HG02885 (cell line): ENCODE measurements around the gene C4orf50.
"Not testable (repeated sequence)": the region's sequence is repeated elsewhere in the genome, so short reads cannot be mapped to it uniquely, and the experiment has no call there.

ENCODE experiments used
- ATAC-seq: cut with Tn5 transposase; IDR thresholded peaks from one replicate; pipeline ENCODE4 v1.9.1; 2021; ENCODE audit warnings: mild to moderate bottlenecking; ENCODE audit not compliant: unreplicated experiment, poor library complexity

The C4orf50 gene

DNA sequence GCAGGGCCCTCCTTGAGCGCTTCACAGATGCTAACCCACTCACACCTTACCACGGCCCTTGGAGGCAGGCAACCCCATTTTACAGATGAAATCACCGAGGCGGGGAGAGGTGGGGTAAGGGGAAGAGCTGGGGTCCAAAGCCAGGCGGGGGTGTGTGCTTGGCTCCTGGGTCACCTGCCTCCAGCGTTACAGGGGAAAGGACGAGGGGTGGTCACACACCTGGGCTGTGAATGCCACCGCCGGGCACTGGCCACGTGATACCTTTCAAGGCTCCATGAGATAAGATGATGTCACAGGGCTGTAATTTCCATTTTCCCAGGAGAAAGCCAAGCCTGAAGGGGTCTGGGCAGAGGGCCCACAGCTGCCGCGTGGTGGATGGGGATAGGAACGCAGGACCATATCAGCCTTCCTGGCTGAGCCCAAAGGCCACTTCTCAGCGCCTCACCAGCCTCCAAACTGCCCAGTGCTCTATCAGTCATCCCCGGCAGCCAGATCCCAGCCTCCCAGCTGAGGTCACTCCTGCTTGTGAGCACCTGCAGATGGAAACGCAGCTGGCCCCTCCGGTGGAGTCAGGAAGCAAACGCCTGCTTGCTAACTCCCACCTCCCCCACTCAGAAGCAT lies 62.9 kb downstream of the C4orf50 start:
- ATAC-seq: no peak

DNA sequence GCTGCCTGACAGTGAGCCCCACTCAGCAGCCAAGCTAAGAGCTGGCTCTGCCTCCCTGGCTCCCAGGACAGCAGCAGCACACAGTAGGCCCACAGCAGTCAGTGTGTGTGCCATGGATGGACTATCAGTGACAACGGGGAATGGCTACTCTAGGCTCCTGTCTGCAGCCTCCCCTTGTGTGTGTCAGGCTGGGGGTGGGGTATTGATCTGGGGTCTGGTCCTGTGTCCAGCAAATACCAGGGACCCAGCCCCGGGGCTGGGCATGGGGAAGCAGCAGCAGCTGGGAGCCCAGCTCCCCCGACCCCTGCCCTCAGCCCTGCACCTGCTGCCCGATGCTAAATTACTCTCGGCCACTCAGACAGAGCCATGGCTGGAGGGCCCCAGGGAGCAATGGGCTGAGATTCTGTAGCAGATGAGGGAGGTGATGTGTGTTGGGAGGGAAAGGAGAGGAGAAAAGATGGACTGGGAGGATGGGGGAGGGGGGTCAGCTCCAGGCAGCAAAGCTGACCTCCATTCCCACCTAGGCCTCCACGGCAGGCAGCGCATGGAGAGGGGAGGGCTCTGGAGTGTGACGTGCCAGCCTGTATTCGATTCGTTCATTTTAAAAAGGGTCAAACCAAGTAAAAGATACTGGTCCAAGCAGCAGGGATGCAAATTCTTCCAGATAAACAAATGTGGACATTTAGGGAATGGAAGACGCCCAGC lies 64.0 kb downstream of the C4orf50 start:
- ATAC-seq: no peak

DNA sequence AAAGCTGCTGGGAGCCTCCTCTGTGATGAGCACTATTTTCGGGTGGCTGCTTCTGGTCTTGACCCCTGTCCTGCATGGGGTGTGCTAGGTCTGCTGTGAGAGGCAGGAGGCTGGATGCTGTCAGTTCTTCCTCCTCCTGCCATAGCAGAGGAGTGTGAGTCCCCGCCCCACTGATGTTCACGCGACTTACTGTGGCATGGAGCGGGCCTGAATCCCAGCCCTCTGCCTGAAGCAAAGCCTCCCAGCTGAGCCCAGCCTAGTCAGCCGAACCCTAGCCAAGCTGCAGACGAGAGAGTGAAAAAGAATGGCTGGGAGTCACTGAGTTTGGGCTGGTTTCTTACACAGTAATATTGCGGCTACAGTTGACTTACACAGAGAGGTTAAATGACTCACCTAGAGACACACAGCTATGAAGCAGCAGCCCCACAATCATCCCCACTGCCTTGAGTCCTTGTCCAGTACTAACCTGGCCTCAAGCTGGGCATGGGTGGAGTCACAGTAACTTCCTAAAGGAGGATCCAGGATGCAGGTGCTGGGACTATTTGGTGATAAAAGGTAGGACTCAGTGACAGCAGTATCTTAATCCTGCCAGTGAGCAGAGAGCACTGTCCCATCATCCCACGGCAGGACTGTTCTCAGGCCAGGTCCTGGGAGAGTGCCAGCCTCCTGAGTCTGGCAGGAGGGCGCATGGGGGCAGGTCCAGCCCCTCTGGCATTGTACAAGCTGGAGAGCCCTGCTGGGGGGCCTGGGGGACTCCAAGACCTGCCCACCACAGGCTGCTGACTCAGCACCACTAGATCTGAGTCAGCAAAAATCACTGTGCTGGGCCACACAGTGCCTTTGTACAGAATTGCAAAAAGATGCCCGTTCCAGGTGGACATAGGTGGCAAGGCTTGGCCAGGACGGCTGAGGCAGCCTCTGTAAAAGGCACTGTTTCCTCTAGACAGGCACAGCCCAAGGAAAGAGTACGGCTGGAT lies 65.0 kb downstream of the C4orf50 start:
- ATAC-seq: no peak

DNA sequence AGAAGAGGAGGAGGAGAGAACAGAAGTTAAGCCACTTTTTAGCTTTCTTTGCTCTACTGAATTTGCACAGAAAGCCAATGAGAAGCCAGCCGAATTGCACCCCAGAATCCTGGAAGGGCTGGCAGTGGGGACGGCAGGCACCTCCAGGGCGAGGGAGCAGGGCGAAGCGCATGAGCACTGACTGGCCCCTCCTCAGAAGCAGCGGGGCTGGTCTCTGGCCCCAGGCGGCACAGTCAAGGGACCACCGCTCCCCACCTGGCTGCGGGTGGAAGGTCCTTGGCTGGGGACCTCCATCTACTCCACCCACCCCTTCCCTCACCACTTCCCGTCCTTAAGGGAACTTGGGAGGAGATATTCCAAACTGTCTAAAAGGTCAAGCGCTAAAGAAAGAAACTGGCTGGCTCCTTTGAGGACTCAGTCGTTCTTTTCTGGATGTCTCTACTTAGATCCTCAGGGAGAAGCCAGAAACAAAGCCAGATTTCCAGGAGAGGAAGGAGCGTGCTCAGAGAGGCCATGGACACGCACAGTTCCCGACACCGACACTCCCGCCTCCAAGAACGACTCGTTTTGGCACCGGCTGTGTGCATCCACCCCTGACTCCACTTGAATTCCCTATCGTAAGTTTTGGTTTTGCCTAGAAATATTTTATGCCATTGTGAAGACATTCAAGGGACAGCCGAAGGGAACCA lies 65.8 kb downstream of the C4orf50 start:
- no peak for ATAC-seq

DNA sequence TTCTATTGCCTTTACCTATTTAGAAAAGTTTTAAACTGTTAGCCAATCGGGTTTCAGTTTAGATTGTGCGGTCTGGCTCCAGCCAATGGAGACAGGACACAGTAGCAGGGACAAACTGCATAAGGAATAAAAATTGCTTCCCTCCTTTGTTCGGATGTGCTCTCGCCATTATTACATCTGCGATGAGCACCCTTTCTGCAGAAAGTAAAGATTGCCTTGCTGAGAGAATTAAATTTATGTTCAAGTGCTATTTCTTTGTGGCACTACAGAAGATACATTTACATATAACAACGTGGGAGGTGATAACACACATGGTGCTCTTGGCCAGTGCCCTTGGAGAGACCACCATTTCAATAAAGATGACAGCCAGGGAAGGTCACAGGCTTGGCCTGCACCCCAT lies 71.6 kb downstream of the C4orf50 start:
- not testable (repeated sequence) for ATAC-seq

DNA sequence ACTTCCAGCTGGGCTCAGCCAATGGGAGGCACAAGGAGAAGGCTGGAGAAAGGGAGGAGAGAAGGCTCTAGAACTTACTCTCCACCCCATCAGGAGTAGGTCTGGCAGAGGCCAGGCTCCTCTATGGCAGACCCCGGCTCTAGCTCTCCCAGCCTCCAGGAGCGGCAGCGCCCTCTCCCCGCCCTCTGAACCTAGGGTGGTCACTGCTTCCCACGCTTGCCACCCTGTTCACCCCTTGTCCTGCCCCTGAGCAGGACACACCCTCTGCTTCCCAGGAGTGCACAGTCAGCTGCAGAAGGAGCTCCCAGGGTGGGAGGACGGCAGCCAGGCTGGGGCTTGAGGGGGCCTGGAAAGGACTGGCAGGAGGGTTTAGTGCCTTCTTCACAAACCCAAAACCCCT lies 72.3 kb downstream of the C4orf50 start:
- no peak for ATAC-seq

DNA sequence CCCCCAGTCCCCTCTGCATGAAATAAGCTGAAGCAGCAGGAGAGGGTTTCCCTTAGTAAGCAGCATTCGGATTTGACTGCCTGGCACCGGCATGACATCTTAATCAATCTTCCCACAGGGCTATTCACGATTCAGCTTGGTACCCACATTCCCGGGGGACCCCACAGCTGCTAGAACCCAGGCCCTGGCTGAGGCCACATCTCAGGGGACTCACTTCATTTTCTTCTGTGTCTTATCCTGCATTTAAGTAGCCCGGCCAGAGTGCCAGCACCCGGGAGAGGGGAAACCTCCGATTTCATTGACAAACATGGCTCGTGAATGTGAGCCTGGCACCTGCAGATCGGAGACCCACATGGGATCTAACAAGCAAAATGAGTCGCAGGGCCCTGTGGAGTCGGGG lies 73.1 kb downstream of the C4orf50 start:
- no peak for ATAC-seq

DNA sequence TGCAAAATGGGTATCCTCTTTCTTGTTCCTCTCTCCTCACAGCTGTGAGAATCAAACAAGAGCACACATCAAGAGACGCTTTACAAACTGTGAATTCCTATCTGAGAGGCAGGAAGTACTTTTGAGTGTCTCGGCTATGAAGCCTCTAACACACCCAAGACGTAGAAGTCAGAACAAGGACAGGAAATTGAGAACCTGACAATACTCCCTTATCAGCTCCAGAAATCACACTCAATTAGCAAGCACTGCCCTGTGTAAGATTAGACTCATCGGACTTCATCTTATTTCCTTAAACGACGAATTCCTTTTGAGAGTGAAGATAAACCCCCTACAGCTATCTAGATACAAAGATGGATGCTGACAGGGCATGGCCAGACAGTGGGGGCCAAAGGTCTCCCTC lies 74.7 kb downstream of the C4orf50 start:
- no peak for ATAC-seq

DNA sequence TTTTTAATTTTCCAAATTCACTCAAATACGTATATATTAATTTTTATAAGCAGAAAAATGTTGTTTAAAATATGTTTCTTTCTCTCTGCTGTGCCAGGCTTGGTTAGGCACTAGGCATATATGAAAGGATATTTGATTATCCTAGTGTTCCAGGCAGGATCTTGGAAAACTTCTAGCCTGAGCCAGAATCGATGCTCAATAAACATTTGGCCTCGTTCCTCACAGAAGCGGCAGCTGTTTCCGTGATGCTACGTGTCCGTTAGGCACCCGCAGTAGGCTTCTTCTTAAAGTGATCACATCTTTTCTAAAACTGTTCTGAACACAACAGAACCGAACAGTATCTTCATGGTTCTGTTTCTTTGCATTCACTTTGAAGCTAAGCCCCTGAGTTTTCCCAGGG lies 75.3 kb downstream of the C4orf50 start:
- no peak for ATAC-seq

DNA sequence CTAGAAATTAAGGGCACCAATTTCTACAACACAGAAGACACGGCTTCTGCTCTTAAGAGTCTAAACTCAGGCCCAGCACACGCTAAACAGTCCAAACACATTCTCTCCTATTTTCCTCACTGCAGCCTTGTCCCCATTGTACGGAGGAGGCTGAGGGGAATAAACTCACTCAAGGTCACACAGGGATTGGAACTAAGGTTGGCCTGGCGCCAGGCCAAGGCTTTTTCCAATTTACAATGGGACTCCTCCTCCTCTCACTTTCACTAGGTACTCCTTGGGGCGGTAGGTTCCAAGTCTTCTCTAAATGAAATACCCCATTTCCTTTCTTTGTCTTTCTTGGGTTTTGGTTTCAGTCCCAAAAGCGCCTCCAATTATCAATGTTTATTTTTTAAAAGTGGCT lies 76.6 kb downstream of the C4orf50 start:
- no peak for ATAC-seq

DNA sequence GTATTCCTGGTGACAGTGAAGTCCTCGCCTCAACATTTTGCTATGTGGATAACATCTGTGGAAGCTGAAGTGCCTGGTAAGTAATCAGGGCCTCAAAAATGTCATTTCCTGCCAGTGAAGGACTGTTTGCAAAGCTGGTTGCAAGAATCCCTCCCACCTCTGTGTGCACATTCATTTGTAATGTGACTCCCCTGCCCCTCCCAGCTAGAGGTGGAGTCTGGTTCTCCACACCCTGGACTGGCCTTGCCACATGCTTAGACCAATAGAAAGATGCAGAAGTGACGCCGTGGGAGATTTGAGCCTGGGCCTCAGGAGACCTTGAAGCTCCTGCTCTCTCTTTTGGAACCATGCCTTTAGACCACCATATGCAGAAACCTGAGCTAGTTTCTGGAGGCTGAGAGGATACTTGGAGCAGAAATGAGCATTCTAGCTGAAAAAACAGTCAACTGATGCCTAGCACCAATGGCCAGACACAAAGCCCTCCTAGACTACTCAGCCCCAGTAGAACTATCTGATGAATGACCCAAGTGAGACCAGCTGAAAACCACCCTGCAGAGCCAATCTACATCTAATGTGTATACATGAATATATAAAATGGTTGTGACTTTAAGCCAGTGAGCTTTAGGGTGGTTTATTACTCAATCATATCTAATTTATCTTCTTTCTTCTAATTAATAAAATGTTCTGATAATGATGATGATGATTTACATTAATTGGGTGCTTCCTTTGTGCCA lies 77.6 kb downstream of the C4orf50 start:
- ATAC-seq: no peak

DNA sequence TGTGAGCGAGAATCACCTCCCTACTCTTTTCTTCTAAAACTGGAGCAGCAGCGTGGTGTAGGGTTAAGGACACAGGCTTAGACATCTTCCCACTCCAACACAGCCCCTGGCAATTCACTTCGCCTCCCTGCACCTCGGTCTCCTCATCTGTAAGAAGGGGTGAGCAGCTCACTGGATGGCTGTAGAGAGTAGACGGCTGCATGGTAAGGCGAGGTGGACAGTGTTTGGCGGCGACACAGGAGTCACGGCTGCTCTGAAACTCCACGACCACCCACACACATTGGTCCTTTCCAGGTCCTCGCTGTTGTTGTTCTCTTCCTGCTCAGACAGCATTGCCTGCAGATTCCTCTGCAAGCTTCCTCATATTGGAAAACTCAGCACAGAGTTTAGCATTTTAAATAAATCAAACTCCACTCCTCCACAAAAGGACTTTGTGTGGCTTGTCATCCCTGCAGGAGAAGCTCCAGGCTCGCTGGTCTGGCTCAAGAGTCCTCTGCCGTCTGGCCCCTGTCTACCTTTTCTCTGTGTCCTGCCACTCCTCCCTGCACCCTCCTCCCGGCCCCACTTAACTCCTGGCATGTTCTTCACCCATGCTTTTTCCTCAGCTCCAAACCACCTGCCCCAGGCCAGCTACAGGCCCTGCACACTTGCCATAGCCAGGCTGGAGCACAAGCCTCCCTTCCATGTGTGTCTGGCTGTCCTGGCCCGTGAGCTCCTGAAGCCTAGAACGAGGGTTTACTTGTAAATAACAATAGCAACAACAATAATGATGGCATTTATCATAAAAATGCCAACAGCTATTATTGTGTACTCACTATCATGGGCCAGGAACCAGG lies 84.0 kb downstream of the C4orf50 start:
- no peak for ATAC-seq

DNA sequence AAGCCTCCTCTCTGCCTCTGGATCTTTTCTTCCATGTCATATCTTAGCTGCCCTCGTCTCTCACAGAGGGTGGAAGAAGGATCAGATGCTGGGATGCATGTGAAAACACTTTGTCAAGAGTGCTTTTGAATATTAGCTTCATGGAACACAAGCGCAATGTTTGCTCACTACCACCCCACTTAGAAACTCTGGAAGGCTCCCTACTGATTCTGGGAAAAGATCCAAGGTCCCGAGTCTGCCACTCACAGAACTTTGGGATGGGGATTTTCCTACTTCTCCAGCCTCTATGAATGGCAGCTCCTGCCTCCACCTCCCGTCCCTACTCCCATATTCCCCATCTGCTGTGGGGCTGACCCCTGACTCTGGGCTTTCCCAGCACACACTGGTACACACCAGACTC lies 85.1 kb downstream of the C4orf50 start:
- ATAC-seq: no peak

DNA sequence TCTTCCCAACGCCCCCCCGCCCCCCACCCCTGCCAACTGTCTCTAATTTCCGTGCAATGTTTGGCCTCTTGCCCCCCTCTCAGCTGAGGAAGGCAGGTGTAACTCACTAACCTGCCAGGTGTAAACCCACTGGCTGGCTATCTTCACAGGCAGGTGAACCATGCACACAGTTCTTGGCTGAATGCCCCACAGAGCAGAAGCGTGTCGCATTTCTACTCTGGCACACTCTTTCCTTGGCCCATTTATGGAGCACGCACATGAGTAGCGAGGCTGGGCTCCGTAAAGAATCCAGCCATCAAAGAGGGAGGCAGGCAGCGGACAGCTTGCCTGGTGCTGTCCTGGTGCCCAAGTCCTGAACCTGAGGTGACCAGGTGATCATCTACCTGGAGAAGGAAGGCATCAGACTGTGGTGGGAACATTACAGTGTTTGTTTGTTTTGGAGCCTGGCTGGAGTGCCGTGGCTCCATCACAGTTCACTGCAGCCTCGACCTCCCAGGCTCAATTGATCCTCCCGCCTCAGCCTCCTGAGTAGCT lies 86.1 kb downstream of the C4orf50 start:
- no peak for ATAC-seq

DNA sequence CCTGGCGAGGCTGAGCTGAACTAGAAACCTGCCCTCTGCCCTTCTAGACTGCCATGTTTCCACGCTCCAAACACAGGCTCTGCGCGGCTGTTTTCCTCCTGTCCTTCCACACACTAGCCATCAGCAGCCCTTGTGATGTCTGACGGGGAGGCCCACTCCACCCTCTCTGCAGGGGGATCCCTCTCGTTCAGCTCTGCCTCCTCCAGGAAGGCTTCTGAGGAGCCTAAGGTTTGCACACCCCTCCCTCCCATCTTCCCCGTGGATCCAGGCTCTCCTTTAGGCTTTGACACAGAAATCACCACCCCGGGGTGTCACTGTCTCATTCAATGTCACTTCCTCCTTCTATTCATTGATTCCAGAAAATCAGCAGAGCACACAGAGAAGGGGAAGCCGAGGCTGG lies 86.7 kb downstream of the C4orf50 start:
- ATAC-seq: no peak

DNA sequence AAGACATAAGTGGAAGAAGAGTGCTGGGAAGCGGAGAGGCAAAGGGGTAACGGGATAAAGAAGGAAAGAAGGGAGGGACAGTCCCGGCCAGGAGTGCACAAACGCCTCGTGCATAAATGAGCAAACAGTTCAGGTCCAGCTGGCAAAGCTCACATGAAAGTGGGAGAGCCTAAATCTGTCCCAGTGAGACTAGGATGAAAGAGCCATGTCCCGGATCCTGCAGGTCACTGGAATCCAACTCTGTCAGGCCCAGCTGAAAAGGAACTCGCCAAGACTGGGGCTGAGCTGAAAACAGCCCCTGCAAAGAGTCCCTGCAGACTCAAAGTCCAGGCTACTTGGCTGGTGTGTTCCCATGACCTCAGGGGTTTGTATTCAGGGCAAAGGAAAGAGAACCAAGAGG lies 87.4 kb downstream of the C4orf50 start:
- no peak for ATAC-seq

DNA sequence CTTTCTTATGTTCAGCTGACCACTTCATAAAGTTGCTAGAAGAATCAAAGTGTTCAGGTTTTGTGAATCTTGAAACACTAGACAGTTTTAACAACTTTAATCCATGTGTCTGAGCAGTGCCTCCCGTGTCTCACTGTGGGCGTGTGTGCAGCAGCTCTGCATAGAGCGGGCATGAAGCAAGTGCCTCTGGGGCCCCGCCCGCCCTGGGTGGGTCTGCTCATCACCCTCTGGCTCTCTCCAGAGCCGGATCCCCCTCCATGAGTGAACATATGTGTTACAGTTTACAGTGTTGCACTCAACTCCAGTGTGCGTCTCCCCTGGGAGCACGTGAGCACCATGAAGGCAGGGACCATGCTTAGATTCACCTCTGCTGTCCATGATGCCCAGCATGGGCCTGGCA lies 87.8 kb downstream of the C4orf50 start:
- ATAC-seq: no peak

DNA sequence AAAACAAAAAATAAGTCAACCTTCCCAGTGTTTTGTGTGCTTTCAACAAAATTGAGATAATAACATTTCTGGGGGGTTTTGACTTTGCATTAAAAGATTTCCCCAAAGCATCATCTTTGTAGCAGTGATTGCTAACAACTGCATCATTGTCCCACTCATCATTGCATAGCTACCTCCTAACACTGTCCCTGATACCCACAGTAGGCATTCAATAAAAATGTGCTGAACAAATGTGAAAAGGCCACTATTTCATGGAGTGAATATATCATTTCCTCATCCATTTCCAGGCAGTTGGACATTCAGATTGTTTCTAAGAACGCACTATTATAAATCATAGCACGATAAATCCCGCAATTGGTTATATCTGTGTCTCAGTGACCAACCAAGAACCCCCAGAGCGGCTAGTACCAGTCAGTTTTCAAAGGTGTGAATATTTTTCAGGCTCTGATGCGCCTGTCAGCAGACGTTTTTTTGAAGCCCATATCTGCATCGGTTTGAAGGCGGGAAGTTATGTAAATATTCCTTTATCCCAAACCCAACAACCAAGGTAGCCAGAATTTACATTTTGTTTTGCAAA lies 89.3 kb downstream of the C4orf50 start:
- ATAC-seq: no peak
